H1 (cell line): Measurements from ENCODE around the gene ARMS2. TPM values are rescaled to one million over a fixed set of nuclear protein-coding genes. Genes with fewer than 3 reads are reported as not detected.

Experiments
- CTCF ChIA-PET: fragments of 300-600 bp; sonication (Branson Sonifier 250); formaldehyde crosslinking; loops from one replicate; lab custom pipeline; 2021; ENCODE audit not compliant: partially characterized antibody; lab: Charles Lee
- POLR2A ChIA-PET: fragments of 300-600 bp; sonication (Branson Sonifier 250); formaldehyde crosslinking; loops from one replicate; lab custom pipeline; 2021; ENCODE audit warnings: inconsistent platforms; ENCODE audit not compliant: partially characterized antibody; lab: Charles Lee
- DNase-seq, 2 experiments: peaks; one replicate each; pipeline versions ENCODE4 v3.0.0 to v3.0.0-alpha.2; 2010 to 2022; ENCODE audit warnings: low spot score in 2 of 2, low read depth in 1 of 2, mixed read lengths in 1 of 2
- FAIRE-seq: peaks from 2 replicates; lab custom pipeline; 2011; peaks lifted over from hg19 to GRCh38; lab: Jason Lieb, UNC
- H2AFZ ChIP-seq: 2 replicates; pipeline ENCODE4 v1.8.1; 2012; ENCODE audit warnings: low read length, inconsistent platforms
- H2AK5ac ChIP-seq: 2 replicates; pipeline ENCODE4 v1.6.1; 2013; ENCODE audit warnings: low read depth, low read length
- H2BK120ac ChIP-seq: replicated peaks from 2 replicates; pipeline ENCODE3; 2013; ENCODE audit warnings: low read depth, low read length, inconsistent platforms
- H2BK12ac ChIP-seq: 2 replicates; pipeline ENCODE4 v1.6.1; 2013; ENCODE audit warnings: low read depth, low read length
- H2BK15ac ChIP-seq: 2 replicates; pipeline ENCODE4 v1.6.1; 2013; ENCODE audit warnings: low read length
- H2BK20ac ChIP-seq: 2 replicates; pipeline ENCODE4 v1.6.1; 2013; ENCODE audit warnings: low read length
- H2BK5ac ChIP-seq: 2 replicates; pipeline ENCODE4 v1.6.1; 2013; ENCODE audit warnings: low read depth, low read length
- H3K14ac ChIP-seq: 2 replicates; pipeline ENCODE4 v1.6.1; 2013; ENCODE audit warnings: inconsistent platforms; ENCODE audit not compliant: insufficient read length
- H3K18ac ChIP-seq: 2 replicates; pipeline ENCODE4 v1.6.1; 2013; ENCODE audit warnings: low read length; ENCODE audit errors: extremely low read depth
- H3K23ac ChIP-seq: 2 replicates; pipeline ENCODE4 v1.6.1; 2013; ENCODE audit warnings: inconsistent platforms; ENCODE audit not compliant: insufficient read length
- H3K23me2 ChIP-seq: 2 replicates; pipeline ENCODE4 v1.6.1; 2013; ENCODE audit warnings: low read depth, low read length
- H3K27ac ChIP-seq: 2 replicates; pipeline ENCODE4 v1.6.1; 2011; ENCODE audit warnings: low read depth, low read length, inconsistent platforms
- H3K27me3 ChIP-seq, 4 experiments: replicated peaks in 1 of 4; 1 replicate in 1 of 4; 2 replicates in 3 of 4; pipeline versions ENCODE4 v1.6.1 to v1.8.1; 2011 to 2013; ENCODE audit warnings: low read length in 3 of 4, mild to moderate bottlenecking in 3 of 4, inconsistent platforms in 2 of 4, mixed read lengths in 2 of 4, moderate library complexity in 1 of 4; ENCODE audit not compliant: control insufficient read depth in 3 of 4, insufficient read depth in 3 of 4; ENCODE audit errors: extremely low read depth in 1 of 4
- H3K36me3 ChIP-seq, 4 experiments: 2 replicates each; pipeline versions ENCODE4 v1.6.1 to v1.8.1; 2011 to 2013; ENCODE audit warnings: mild to moderate bottlenecking in 4 of 4, low read length in 3 of 4, moderate library complexity in 2 of 4, control low read depth in 1 of 4, inconsistent platforms in 1 of 4; ENCODE audit not compliant: insufficient read depth in 4 of 4, control insufficient read depth in 2 of 4
- H3K4ac ChIP-seq: replicated peaks from 2 replicates; pipeline ENCODE3; 2013; ENCODE audit warnings: low read length, low read depth, mixed read lengths, inconsistent platforms; ENCODE audit not compliant: insufficient read length
- H3K4me1 ChIP-seq, 4 experiments: replicated peaks in 1 of 4; 1 replicate in 1 of 4; 2 replicates in 3 of 4; pipeline versions ENCODE4 v1.6.1 to v1.8.1; 2011 to 2013; ENCODE audit warnings: low read length in 3 of 4, inconsistent platforms in 2 of 4, mixed read lengths in 1 of 4; ENCODE audit not compliant: insufficient read depth in 4 of 4, control insufficient read depth in 3 of 4
- H3K4me2 ChIP-seq, 2 experiments: 2 replicates each; pipeline versions ENCODE4 v1.6.1 to v1.8.1; 2011 to 2013; ENCODE audit warnings: low read depth in 2 of 2, low read length in 2 of 2, control low read depth in 1 of 2, inconsistent platforms in 1 of 2, mild to moderate bottlenecking in 1 of 2; ENCODE audit not compliant: insufficient read depth in 1 of 2
- H3K4me3 ChIP-seq, 4 experiments: fragments of 200-600, 300-600 bp in 1 of 4; sonication (generic), shearing (Covaris generic), sonication (Bioruptor Twin) in 1 of 4; 2 replicates each; pipeline versions ENCODE4 v1.5.1 to v1.8.1; 2011 to 2016; ENCODE audit warnings: low read length in 4 of 4, low read depth in 3 of 4, control low read depth in 2 of 4, inconsistent platforms in 2 of 4, mild to moderate bottlenecking in 2 of 4, mixed read lengths in 1 of 4, moderate library complexity in 1 of 4; ENCODE audit not compliant: insufficient read depth in 2 of 4; ENCODE audit errors: extremely low read depth in 1 of 4
- H3K56ac ChIP-seq: replicated peaks from 2 replicates; pipeline ENCODE3; 2013; ENCODE audit warnings: low read depth, mild to moderate bottlenecking, mixed read lengths, low read length, inconsistent platforms; ENCODE audit not compliant: insufficient read length
- H3K79me1 ChIP-seq: 2 replicates; pipeline ENCODE4 v1.6.1; 2013; ENCODE audit warnings: low read depth, low read length, control low read depth
- H3K79me2 ChIP-seq, 2 experiments: 2 replicates each; pipeline versions ENCODE4 v1.6.1 to v1.8.1; 2012 to 2013; ENCODE audit warnings: low read length in 2 of 2, mild to moderate bottlenecking in 2 of 2, inconsistent platforms in 1 of 2; ENCODE audit not compliant: insufficient read depth in 2 of 2, control insufficient read depth in 1 of 2
- H3K9ac ChIP-seq, 4 experiments: replicated peaks in 1 of 4; 1 replicate in 1 of 4; 2 replicates in 3 of 4; pipeline versions ENCODE4 v1.6.1 to v1.8.1; 2011 to 2013; ENCODE audit warnings: low read depth in 3 of 4, low read length in 3 of 4, control low read depth in 2 of 4, mild to moderate bottlenecking in 2 of 4, moderate library complexity in 2 of 4, inconsistent platforms in 1 of 4; ENCODE audit errors: extremely low read depth in 1 of 4
- H3K9me3 ChIP-seq, 2 experiments: 2 replicates each; pipeline versions ENCODE4 v1.6.1 to v1.8.1; 2012 to 2013; ENCODE audit warnings: mild to moderate bottlenecking in 2 of 2, moderate library complexity in 2 of 2, control low read depth in 1 of 2, inconsistent platforms in 1 of 2, low read depth in 1 of 2, low read length in 1 of 2, mixed read lengths in 1 of 2; ENCODE audit not compliant: insufficient read depth in 2 of 2
- H4K20me1 ChIP-seq, 2 experiments: replicated peaks in 1 of 2; 2 replicates each; pipeline versions ENCODE3 to v1.8.1; 2011 to 2013; ENCODE audit warnings: inconsistent platforms in 2 of 2, low read length in 2 of 2, mild to moderate bottlenecking in 1 of 2; ENCODE audit not compliant: insufficient read depth in 2 of 2, control insufficient read depth in 1 of 2
- H4K5ac ChIP-seq: 2 replicates; pipeline ENCODE4 v1.6.1; 2013; ENCODE audit warnings: low read length, low read depth, mixed read lengths, inconsistent platforms; ENCODE audit not compliant: insufficient read length
- H4K8ac ChIP-seq: 2 replicates; pipeline ENCODE4 v1.8.0; 2013; ENCODE audit warnings: mild to moderate bottlenecking, moderate library complexity, low read length, inconsistent platforms; ENCODE audit not compliant: insufficient read depth; ENCODE audit errors: extremely low read depth
- H4K91ac ChIP-seq: replicated peaks from 2 replicates; pipeline ENCODE3; 2013; ENCODE audit warnings: low read length, mixed read lengths, inconsistent platforms; ENCODE audit not compliant: insufficient read length
- EZH2 ChIP-seq: fragments of 200-600 bp; sonication (generic); IDR thresholded peaks from 2 replicates; pipeline ENCODE4 v1.7.1; 2012; ENCODE audit warnings: low read depth, mild to moderate bottlenecking, moderate library complexity, low read length, inconsistent platforms; ENCODE audit not compliant: severe bottlenecking
- GABPA ChIP-seq: IDR thresholded peaks from 2 replicates; pipeline ENCODE4 v1.6.1; 2011; ENCODE audit warnings: mild to moderate bottlenecking, low read length, moderate library complexity, borderline replicate concordance; ENCODE audit not compliant: insufficient read depth
- GTF2F1 ChIP-seq: IDR thresholded peaks from 2 replicates; pipeline ENCODE4 v1.6.1; 2012; ENCODE audit warnings: low read depth, low read length, improper control_type of control experiment, borderline replicate concordance
- HDAC2 ChIP-seq, 2 experiments: fragments of 300-600 bp in 1 of 2; sonication (generic) in 1 of 2; IDR thresholded peaks; 2 replicates each; pipeline ENCODE4 v1.6.1; 2011 to 2012; ENCODE audit warnings: low read depth in 2 of 2, low read length in 2 of 2, mild to moderate bottlenecking in 2 of 2, moderate library complexity in 2 of 2, borderline replicate concordance in 1 of 2, inconsistent platforms in 1 of 2
- NRF1 ChIP-seq: IDR thresholded peaks from 2 replicates; pipeline ENCODE4 v1.6.1; 2011; ENCODE audit warnings: mild to moderate bottlenecking, low read depth, low read length, improper control_type of control experiment
- POU5F1 ChIP-seq: IDR thresholded peaks from 2 replicates; pipeline ENCODE4 v1.6.1; 2011; ENCODE audit warnings: low read depth, mild to moderate bottlenecking, low read length, moderate library complexity
- RBBP5 ChIP-seq: IDR thresholded peaks from 2 replicates; pipeline ENCODE4 v1.7.1; 2012; ENCODE audit warnings: low read depth, mild to moderate bottlenecking, inconsistent platforms, low read length, moderate library complexity, borderline replicate concordance
- WGBS, 2 experiments: shearing (Covaris generic) in 1 of 2; methylation state at CpG; one replicate each; pipeline versions ENCODE4 v1.1.6 to v1.1.7; 2013 to 2015; ENCODE audit warnings: low lambda C conversion rate in 2 of 2, mixed read lengths in 2 of 2, inconsistent platforms in 1 of 2, low coverage in 1 of 2, missing lambda C conversion rate in 1 of 2; ENCODE audit not compliant: insufficient replicate concordance in 2 of 2, insufficient coverage in 1 of 2, insufficient read length in 1 of 2; ENCODE audit errors: extremely low coverage in 1 of 2, missing lambda C conversion rate in 1 of 2; 5-methylcytosine and 5-hydroxymethylcytosine counted together
- polyA plus RNA-seq, 7 experiments: library from polyadenylated mRNA; depleted of rRNA in 3 of 7; stranded (reverse) in 5 of 7; unstranded in 2 of 7; fragments of >200 nt in 5 of 7; fragments of 200-250 nt in 2 of 7; gene quantifications; 1 replicate in 5 of 7; 2 replicates in 1 of 7; 4 replicates in 1 of 7; pipeline versions ENCODE4 v1.2.1 to v1.2.3, GENCODE V29; 2011 to 2013; ENCODE audit warnings: missing spikeins in 2 of 7, mixed read lengths in 2 of 7
- total RNA-seq: library from RNA; stranded (reverse); fragmentation: NEBNext Ultra II Directional; extraction: Animal tissue kit (Norgen Biotek cat#: 25700); gene quantifications from 2 replicates; pipeline ENCODE4 v1.2.1, GENCODE V29; 2021
- TF ChIP-seq, protein P1 (sequence below): IDR thresholded peaks from 2 replicates; pipeline ENCODE4 v1.6.1; 2012; ENCODE audit warnings: inconsistent platforms

Gene ARMS2
- total and polyA plus RNA-seq, 2 of the 8 experiments (the other 6 are each of a cell fraction or from before 2014, with no cell fraction given), result not detected

DNA sequence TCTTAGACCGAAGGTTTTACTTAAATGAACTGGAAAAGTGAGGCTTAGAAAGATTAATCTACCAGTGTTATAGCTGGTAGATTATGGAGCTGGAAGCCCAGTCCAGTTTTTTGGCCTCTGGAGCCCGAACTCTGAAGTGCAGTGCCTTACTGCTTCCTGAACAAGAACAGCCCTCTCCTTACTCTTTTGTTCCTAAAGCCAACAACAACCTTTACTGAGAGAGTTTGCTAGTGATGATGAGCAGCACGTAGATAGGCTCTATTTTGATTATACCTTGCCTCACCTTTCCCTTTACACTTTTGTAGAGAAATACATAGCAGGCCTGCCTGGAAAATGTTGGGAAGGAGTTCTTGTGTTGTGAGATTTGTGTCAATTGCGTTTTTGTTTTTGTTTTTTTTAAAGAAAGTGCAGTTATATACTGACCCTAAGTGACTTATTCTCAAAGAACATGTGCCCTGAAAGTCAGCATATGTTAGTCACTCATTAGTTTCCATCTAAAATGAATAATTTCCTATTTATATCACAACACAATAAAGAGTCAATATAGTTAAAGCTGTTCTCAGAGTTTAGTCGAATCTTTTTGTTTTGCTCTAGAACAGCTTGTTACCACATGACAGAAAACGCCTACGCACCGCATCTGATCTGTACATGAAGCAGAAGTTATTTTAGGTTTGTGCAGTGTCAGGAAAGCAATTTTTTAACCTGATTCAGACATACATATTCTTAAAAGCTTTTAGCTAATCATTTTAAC lies 46.9 kb upstream of the ARMS2 start:
- no peak overlapping the region for H2BK12ac ChIP-seq
- no peaks in the 10 kb centered on the region for H3K23me2 ChIP-seq
- H3K27ac ChIP-seq, result peak overlapping the region; percentile 22; the same call in 1 of the 2 replicates
- H3K79me2 ChIP-seq, result no peaks in the 10 kb centered on the region
- no peaks in the 10 kb centered on the region for H3K27me3 ChIP-seq
- H3K4me1 ChIP-seq, result no peaks in the 10 kb centered on the region
- H3K36me3 ChIP-seq, result peaks cover 2 to 11% (median 7%) of the 10 kb centered on the region in 4 experiments; a peak in 5 of 8 replicates
- TF ChIP-seq EZH2, result no peak
- TF ChIP-seq, protein P1, sequence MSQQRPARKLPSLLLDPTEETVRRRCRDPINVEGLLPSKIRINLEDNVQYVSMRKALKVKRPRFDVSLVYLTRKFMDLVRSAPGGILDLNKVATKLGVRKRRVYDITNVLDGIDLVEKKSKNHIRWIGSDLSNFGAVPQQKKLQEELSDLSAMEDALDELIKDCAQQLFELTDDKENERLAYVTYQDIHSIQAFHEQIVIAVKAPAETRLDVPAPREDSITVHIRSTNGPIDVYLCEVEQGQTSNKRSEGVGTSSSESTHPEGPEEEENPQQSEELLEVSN, result no peak
- TF ChIP-seq NRF1, result no peak
- no peak for TF ChIP-seq HDAC2 (IDR thresholded peaks at IDR 0.05; ENCODE audit: borderline replicate concordance in 1 of 2, low read depth in 2 of 2, low read length in 2 of 2)
- no peak for TF ChIP-seq RBBP5
- TF ChIP-seq GTF2F1, result no peak
- TF ChIP-seq GABPA, result no peak
- TF ChIP-seq POU5F1, result no peak
- CTCF ChIA-PET, result interaction anchor here (0.5 to 1.3 kb wide), 2 partner anchors 127 to 158 kb away, joined by 3 read pairs; no protein-coding TSS in a partner anchor
- H2BK15ac ChIP-seq, result no peak overlapping the region
- no peak for FAIRE-seq
- no peak for DNase-seq
- H3K4ac ChIP-seq, result no peak overlapping the region
- no peak overlapping the region for H4K91ac ChIP-seq
- H3K79me1 ChIP-seq, result no peaks in the 10 kb centered on the region
- H2AFZ ChIP-seq, result no peak overlapping the region
- no peak overlapping the region for H2AK5ac ChIP-seq
- H4K8ac ChIP-seq, result no peak overlapping the region
- POLR2A ChIA-PET, result no interaction called here
- no peak overlapping the region for H3K18ac ChIP-seq
- H4K5ac ChIP-seq, result no peak overlapping the region
- H3K9ac ChIP-seq, result peak overlapping the region in 1 of 4 experiments; percentile 13; a peak in 1 of 7 replicates
- no peak overlapping the region for H3K56ac ChIP-seq
- H2BK120ac ChIP-seq, result no peak overlapping the region
- no peak overlapping the region for H3K14ac ChIP-seq
- peaks cover 0 to 2% of the 10 kb centered on the region in 2 experiments for H4K20me1 ChIP-seq
- H2BK20ac ChIP-seq, result no peak overlapping the region
- H2BK5ac ChIP-seq, result no peak overlapping the region
- H3K9me3 ChIP-seq, result no peaks in the 10 kb centered on the region
- H3K4me3 ChIP-seq, result no peak overlapping the region
- WGBS, 2 experiments, result 94% methylated on average over 8 of the region's 8 CpGs; no CpG with 5 or more reads in 1 of the 2 experiments
- no peak overlapping the region for H3K4me2 ChIP-seq
- H3K23ac ChIP-seq, result no peak overlapping the region
